ENCODE measurements around the gene CABP2. TPM values are rescaled to one million over a fixed set of nuclear protein-coding genes. Genes with fewer than 3 reads are reported as not detected.
"Not testable (repeated sequence)": the region's sequence is repeated elsewhere in the genome, so short reads cannot be mapped to it uniquely, and the experiment has no call there.

Gene CABP2
- total and polyA plus RNA-seq, 2 donors (not counting 1 experiment from before 2014, with no cell fraction given): not detected

- H2AFZ ChIP-seq (ENCODE audit: low read length): no peak overlapping the region
- no peaks in the 10 kb centered on the region for H3K4me1 ChIP-seq (ENCODE audit: control insufficient read depth, extremely low read depth, insufficient read depth, low read length)
- H3K9me3 ChIP-seq (ENCODE audit: control insufficient read depth, insufficient read depth, low read depth, low read length): no peaks in the 10 kb centered on the region
- H3K27ac ChIP-seq (ENCODE audit: insufficient read depth, low read length): no peak overlapping the region
- H3K4me2 ChIP-seq (ENCODE audit: extremely low read depth, insufficient read depth, low read length): no peak overlapping the region
- H3K27me3 ChIP-seq (ENCODE audit: control insufficient read depth, insufficient read depth, low read length): no peaks in the 10 kb centered on the region
- no peaks in the 10 kb centered on the region for H3K79me2 ChIP-seq (ENCODE audit: control insufficient read depth, insufficient read depth, low read length)
- no peak for DNase-seq (ENCODE audit: low read depth in 2 of 2)
- peaks cover 11% of the 10 kb centered on the region for H3K36me3 ChIP-seq (ENCODE audit: control insufficient read depth, insufficient read depth, low read length)
- H3K4me3 ChIP-seq (replicated peaks in 1 of 4; ENCODE audit: control extremely low read depth in 1 of 4, insufficient read depth in 1 of 4, low read depth in 3 of 4, low read length in 4 of 4): no peak overlapping the region
- no peaks in the 10 kb centered on the region for H4K20me1 ChIP-seq (ENCODE audit: control insufficient read depth, extremely low read depth, insufficient read depth, low read length)
- TF ChIP-seq EZH2 (IDR thresholded peaks at IDR 0.05; ENCODE audit: low read length, missing control alignments): no peak
- no peak for TF ChIP-seq CTCF (conservative IDR thresholded peaks at IDR 0.05 in 1 of 2, IDR thresholded peaks at IDR 0.05 in 1 of 2; ENCODE audit: low read depth in 1 of 2, low read length in 2 of 2)
- H3K9ac ChIP-seq (ENCODE audit: insufficient read depth, low read length): no peak overlapping the region
These were observed 33.9 kb downstream of the CABP2 start for GRCh38 chr11:67489203-67489884.

- no peak overlapping the region for H3K4me2 ChIP-seq (ENCODE audit: extremely low read depth, insufficient read depth, low read length)
- H2AFZ ChIP-seq (ENCODE audit: low read length): no peak overlapping the region
- no peak overlapping the region for H3K4me3 ChIP-seq (replicated peaks in 1 of 4; ENCODE audit: control extremely low read depth in 1 of 4, insufficient read depth in 1 of 4, low read depth in 3 of 4, low read length in 4 of 4)
- TF ChIP-seq CTCF (conservative IDR thresholded peaks at IDR 0.05 in 1 of 2, IDR thresholded peaks at IDR 0.05 in 1 of 2; ENCODE audit: low read depth in 1 of 2, low read length in 2 of 2): no peak
- no peak for TF ChIP-seq EZH2 (IDR thresholded peaks at IDR 0.05; ENCODE audit: low read length, missing control alignments)
- no peak for DNase-seq (ENCODE audit: low read depth in 2 of 2)
- H3K27ac ChIP-seq (ENCODE audit: insufficient read depth, low read length): no peak overlapping the region
- peaks cover 7% of the 10 kb centered on the region for H3K4me1 ChIP-seq (ENCODE audit: control insufficient read depth, extremely low read depth, insufficient read depth, low read length)
- peaks cover 6% of the 10 kb centered on the region for H3K36me3 ChIP-seq (ENCODE audit: control insufficient read depth, insufficient read depth, low read length)
- H4K20me1 ChIP-seq (ENCODE audit: control insufficient read depth, extremely low read depth, insufficient read depth, low read length): no peaks in the 10 kb centered on the region
- H3K9me3 ChIP-seq (ENCODE audit: control insufficient read depth, insufficient read depth, low read depth, low read length): no peaks in the 10 kb centered on the region
- no peak overlapping the region for H3K9ac ChIP-seq (ENCODE audit: insufficient read depth, low read length)
- H3K27me3 ChIP-seq (ENCODE audit: control insufficient read depth, insufficient read depth, low read length): no peaks in the 10 kb centered on the region
- H3K79me2 ChIP-seq (ENCODE audit: control insufficient read depth, insufficient read depth, low read length): no peaks in the 10 kb centered on the region
These were observed 36.6 kb downstream of the CABP2 start for GRCh38 chr11:67486481-67487195.

DNA sequence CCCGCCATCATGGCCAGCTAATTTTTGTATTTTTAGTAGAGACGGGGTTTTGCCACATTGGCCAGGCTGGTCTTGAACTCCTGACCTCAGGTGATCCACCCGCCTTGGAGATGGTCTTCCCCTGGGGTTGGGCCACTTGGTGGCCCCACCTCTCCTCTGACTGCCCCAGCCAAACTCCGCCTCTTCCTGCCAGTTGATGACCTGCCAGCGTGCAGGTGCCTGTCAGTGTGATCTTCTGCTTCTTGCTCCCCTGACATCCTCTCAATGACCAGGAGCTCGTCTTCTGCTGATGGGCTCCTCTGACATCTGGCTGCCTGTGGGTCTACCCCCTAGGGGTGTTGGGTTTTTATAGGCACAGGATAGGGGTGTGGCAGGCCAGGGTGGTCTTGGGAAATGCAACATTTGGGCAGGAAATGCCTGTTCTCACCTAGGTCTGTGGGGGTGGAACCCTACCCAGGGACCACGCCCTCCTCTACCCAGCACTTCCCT is 37.3 kb downstream of the CABP2 start:
- not testable (repeated sequence) for H3K4me3 ChIP-seq (replicated peaks in 1 of 4; ENCODE audit: control extremely low read depth in 1 of 4, insufficient read depth in 1 of 4, low read depth in 3 of 4, low read length in 4 of 4); DNase-seq (ENCODE audit: low read depth in 2 of 2)

More for the DNA sequence above, 37.3 kb downstream of the CABP2 start:
- not testable (repeated sequence) for H2AFZ ChIP-seq (ENCODE audit: low read length); H3K36me3 ChIP-seq (ENCODE audit: control insufficient read depth, insufficient read depth, low read length); H3K4me1 ChIP-seq (ENCODE audit: control insufficient read depth, extremely low read depth, insufficient read depth, low read length); H3K9me3 ChIP-seq (ENCODE audit: control insufficient read depth, insufficient read depth, low read depth, low read length); H3K9ac ChIP-seq (ENCODE audit: insufficient read depth, low read length); H3K4me2 ChIP-seq (ENCODE audit: extremely low read depth, insufficient read depth, low read length); H3K27me3 ChIP-seq (ENCODE audit: control insufficient read depth, insufficient read depth, low read length); H4K20me1 ChIP-seq (ENCODE audit: control insufficient read depth, extremely low read depth, insufficient read depth, low read length); H3K27ac ChIP-seq (ENCODE audit: insufficient read depth, low read length); H3K79me2 ChIP-seq (ENCODE audit: control insufficient read depth, insufficient read depth, low read length)

All from fibroblast of lung (primary cell).